Measurements from ENCODE around the gene NDUFAF3.

Gene NDUFAF3

DNA sequence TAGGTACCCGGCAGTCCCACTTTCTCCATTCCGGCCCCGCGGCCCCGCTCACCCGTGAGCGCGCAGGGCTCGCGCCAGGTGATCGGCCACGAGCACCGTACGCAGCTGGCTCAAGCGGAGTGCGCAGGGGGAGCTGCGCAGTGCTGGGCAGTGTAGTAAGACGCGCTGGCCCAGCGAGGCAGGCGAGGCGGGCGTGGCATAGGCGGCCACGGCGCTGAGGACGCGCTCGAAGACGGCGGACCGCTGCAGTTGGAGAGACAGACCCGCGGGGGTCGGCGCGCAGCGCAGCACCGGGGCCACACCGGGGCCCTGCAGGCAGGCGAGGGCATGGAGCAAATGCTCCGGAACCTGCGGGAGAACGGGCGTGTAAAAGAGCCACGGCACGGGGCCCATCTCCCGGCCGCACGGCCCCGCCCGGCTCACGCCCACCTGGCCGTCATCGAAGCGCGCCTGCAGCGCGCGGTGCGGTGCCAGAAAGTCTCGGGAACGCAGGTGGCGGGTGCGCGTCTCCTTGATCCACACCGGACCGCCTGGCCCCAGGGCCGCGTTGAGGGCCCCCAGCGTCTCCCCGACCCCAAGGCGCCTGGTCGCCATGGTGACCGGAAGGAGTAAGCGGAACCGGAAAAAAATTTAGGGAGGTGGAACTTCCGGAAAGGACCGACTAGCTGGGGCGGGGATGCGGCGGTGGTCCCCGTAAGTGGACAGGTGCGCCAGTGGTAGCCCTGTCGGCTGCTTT is 3.8 kb upstream of the NDUFAF3 start, which contains the start of gene DALRD3:
Gene DALRD3 (minus strand): TSS at position 610 of the 736 bp plus-strand sequence. CDS start 16 bp downstream, at position 594.
- in situ Hi-C loops (cut with MboI; ENCODE audit: low sequenced_read_pairs) = no loop called here

DNA sequence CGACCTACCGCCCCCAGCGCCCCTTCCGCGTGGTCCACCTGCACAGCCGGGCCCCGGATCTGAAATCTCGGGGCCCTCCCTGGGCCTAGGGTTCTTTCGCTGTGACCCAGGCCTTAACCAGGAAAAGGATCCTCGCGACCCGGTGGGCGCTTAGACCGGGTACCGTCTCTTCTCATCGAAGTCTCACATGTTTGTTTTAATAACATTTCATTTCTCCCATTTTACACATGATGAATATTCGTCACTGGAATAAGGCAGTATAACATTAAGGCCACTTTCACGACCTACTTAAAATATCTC is 3.3 kb upstream of the NDUFAF3 start:
- in situ Hi-C loops (cut with MboI; ENCODE audit: low sequenced_read_pairs) = no loop called here

DNA sequence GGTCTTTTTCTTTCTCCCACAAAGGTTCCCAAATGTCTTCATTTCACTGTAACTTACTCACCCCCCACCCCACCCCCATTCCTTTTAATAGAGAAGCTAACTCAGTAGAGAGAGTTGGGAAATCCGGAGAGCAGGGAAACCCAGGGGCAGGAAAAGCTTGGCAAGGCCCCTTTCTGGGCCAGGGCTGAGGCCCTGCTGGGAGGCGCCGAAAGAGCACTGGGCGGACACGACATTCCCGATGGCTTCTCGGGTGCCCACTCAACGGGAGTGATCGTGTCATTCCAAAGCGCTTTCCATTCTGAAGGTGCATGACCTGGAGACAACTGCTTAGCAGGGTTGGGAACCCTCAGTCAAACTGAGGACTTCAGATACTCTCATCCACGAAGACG is 2.0 kb upstream of the NDUFAF3 start:
- in situ Hi-C loops (cut with MboI; ENCODE audit: low sequenced_read_pairs) = no loop called here

DNA sequence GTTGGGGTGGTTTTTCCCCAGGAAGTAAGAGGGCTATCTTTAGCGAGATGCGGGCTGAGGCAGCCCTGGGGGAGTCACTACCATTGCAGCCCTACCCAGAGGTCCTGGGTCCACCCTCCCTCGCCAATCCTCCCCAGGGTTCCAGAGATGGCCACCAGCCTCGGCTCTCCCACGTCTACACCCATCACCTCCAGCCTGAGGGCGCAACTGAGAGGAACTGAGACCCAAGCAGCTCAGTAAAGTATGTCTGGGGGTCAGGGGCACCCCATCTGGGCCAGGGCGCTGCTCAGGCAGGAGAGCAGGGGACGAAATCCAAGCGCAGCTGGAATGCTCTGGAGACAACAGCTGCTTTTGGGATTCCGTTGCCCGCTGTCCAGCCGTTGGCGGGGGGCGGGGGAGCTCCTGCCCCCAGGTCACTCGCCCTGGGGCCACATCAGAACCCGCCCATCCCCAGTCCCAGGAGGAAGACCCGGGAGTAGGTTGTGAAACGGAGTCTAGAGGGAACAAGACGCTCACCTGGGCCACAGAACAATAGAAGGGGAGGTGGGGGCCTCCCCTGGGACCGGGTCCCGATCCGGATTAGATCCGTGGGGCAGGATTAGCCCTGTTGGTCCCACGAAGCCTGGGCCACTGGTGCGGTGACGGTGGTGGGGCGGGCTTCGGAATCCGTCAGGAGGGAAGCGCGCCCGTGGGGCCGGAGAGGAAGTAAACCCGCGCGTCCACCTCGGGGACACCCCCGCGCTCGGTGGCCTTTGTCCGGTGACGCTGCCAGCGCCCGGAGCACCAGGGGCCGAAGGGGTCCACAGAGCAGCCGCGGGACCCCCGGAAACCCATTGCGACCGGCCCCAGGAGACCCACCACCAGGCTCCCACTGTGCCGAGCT is 1.4 kb upstream of the NDUFAF3 start:
- in situ Hi-C loops (cut with MboI; ENCODE audit: low sequenced_read_pairs) = no loop called here

DNA sequence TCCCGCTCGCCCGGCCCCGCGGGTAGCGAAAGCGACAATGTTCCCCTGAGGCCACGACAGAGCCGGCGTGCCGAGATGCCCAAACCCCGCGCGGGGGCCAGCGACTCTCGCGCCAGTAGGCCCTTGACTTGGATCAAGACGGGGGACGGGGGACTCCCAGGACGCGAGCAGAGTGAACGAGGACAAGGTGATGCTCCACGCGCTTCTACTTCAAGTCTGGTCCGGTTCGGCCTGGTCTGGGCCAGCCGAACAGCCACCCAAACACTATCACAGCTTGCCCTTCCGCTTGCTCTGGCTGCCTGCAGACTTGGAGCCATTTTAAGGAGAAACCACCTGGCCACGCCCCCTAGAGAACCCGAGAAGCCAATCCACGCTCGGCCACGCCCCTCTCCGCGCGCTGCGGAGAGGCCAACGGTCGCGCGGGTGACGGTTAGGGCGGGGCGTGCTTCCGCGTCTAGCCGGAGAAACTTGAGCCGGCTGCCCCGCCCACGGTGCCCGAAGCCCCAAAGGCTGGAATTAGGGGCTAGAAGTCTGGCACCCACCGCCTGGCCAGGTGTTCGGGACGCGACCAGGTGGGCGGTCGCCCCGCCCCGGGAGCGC is 608 bp upstream of the NDUFAF3 start:
- in situ Hi-C loops (cut with MboI; ENCODE audit: low sequenced_read_pairs) = no loop called here

DNA sequence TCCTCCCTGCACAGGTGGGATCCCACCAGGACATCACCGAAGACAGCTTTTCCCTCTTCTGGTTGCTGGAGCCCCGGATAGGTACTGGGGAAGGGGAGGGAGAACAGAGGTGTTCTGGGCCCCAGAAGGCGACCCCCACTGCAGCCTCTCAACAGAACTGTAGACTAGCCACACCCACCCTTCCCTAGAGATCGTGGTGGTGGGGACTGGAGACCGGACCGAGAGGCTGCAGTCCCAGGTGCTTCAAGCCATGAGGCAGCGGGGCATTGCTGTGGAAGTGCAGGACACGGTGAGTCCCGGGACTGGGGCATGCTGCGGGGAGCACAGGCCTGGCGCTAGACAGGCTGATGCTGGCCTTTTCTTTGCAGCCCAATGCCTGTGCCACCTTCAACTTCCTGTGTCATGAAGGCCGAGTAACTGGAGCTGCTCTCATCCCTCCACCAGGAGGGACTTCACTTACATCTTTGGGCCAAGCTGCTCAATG is 809 bp downstream of the NDUFAF3 start:
- in situ Hi-C loops (cut with MboI; ENCODE audit: low sequenced_read_pairs) = no loop called here

DNA sequence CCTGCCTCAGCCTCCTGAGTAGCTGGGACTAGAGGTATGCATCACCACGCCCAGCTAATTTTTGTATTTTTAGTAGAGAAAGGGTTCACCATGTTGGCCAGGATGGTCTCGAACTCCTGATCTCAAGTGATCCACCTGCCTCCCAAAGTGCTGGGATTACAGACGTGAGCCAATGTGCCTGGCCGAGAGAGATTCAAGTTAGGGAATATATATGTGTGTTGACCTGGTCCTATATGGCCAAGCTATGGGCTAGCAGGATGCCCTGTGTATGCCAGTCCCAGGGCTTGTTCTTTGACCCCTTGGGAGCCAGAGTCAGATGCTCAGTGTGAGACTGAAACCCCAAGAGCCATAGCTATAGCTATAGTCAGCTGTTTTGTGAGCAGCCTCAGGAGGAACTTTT is 1.9 kb downstream of the NDUFAF3 start:
- in situ Hi-C loops (cut with MboI; ENCODE audit: low sequenced_read_pairs) = no loop called here

DNA sequence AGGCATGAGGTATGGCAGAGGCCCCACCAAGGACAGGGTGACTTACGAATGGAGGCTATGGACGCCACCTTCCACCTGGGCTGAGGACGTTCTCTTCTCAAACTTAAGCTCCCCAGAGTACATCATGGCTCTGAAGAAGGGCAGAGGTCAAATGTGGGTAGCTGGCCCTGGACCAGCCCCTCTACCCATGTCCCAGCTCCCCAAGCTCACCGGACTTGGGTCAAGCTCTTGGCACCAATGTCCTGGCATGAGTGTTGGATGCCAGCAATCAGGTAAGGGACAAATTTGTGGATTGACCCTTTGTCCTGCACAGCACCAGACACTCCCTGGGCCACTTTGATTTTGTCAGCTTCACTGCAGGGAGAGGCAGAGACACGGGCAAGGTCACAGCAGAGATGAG is 2.5 kb downstream of the NDUFAF3 start:
- in situ Hi-C loops (cut with MboI; ENCODE audit: low sequenced_read_pairs) = no loop called here

DNA sequence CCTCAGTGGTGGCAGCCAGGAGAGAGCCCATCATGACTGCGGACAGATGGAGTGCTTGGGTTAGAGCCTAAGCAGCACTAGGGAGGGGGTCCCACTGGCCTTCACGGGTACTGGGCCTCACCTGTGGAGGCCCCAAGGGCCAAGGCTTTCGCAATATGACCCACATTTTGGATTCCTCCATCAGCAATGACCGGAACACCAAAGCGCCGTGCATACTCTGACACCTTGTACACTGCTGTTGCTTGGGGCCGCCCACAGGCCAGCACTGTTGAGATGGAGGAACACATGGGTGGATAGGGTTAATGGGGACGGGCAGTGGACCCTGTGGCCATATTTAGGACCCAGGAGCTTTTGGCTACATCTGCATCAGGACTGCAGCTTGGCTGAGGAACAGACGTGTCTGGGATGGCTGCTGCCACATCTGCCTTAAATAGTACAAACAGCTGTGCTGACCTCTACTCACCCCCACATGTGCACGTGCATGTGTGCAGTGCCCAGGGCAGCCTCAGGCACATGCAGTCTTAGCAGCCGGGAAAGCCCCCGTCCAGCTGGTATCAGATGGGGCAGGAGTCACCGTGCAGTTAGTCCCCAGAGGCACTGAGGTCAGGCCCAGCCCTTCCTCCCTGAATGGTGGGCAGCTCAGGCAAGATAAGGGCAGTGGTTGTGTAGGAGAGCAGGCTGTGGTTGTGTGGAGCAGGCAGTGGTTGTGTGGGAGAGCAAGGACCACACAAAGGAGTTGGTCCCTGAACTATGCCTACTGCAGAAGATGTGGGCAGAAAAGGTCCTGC is 3.3 kb downstream of the NDUFAF3 start:
- in situ Hi-C loops (cut with MboI; ENCODE audit: low sequenced_read_pairs) = no loop called here

DNA sequence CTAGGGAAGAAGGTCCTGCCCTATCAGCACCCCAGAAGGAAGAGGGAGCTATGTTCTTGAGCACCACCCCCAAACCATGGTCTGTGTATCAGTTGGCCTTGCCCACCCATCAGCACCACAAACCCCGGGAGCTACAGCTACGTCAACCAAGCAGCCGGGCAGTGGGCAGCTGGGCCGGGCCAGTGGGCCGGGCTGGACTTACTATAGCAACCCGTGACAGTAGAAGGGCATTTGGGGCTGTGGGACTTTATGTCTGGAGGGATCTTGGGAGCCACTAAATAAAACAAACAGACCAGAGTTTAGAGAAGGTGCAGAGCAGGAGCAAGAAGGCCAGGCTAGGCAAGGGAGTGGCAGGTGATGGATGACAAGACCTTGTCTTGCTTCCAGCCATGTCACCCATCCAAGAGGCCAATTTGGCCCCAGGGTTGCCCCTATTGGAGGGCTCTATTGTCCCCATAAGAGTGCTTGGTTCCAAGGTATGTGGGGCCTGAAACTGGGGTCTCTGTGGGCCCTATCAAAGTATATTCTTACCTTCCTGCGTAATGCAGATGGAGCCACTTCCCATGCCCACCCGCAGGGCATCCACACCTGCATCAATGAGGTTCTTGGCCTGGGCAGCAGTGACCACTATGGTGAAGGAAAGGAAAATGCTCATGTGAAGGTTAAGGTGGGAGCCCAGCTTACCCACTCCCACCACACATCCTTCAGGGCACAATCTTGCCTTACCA is 4.0 kb downstream of the NDUFAF3 start:
- in situ Hi-C loops (cut with MboI; ENCODE audit: low sequenced_read_pairs) = no loop called here

DNA sequence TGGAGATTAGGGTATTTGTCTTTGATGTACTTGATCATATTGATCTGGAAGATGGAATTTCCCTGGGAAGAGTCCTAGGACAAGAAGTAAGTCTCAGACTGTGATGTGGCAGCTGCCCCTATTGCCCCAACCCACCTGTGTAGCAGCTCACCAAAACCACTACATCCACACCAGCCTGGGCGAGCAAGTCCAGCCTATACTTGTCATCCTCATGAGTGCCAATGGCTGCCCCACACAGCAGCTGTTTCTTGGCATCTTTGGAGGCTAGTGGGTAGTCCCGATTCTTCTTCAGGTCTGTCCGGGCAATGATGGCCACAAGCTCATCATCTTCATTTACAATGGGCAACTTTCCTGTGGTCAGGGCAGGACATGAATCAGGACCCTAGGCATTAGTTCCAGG is 4.6 kb downstream of the NDUFAF3 start:
- in situ Hi-C loops (cut with MboI; ENCODE audit: low sequenced_read_pairs) = no loop called here

DNA sequence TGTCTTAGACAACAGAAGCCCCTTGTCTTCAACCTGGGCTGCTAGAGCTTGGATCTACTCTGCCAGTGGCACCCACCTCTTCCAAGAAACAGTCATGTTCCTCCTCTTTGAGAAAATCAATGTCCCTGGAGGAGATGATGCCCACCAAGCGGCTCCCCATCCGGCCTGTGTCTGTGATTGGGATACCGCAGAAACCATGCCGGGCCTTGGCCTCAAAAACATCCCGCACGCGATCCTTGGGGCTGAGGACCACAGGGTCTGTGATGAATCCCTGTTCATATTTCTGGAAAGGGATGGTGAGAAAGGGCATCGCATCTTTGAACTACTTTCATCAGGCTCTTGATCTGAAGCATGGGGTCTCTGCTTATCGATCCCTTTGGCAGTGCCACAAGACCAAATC is 5.7 kb downstream of the NDUFAF3 start:
- in situ Hi-C loops (cut with MboI; ENCODE audit: low sequenced_read_pairs) = no loop called here

DNA sequence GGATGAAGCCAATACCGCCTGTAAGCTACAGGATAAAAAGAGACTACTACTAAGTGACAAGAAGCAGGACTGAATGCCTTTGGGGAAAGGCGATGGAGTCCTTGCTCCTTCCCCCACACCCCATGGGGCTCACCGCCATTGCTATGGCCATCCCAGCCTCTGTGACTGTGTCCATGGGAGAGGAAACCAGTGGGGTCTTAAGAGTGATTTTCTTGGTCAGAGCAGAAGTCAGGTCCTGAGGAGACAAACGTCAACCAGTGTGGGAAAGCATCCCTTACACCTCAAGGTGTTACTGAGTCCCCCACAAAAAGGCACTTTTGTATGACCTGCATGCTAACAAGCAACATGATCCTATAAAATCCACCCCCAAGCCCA is 6.4 kb downstream of the NDUFAF3 start:
- in situ Hi-C loops (cut with MboI; ENCODE audit: low sequenced_read_pairs) = no loop called here

DNA sequence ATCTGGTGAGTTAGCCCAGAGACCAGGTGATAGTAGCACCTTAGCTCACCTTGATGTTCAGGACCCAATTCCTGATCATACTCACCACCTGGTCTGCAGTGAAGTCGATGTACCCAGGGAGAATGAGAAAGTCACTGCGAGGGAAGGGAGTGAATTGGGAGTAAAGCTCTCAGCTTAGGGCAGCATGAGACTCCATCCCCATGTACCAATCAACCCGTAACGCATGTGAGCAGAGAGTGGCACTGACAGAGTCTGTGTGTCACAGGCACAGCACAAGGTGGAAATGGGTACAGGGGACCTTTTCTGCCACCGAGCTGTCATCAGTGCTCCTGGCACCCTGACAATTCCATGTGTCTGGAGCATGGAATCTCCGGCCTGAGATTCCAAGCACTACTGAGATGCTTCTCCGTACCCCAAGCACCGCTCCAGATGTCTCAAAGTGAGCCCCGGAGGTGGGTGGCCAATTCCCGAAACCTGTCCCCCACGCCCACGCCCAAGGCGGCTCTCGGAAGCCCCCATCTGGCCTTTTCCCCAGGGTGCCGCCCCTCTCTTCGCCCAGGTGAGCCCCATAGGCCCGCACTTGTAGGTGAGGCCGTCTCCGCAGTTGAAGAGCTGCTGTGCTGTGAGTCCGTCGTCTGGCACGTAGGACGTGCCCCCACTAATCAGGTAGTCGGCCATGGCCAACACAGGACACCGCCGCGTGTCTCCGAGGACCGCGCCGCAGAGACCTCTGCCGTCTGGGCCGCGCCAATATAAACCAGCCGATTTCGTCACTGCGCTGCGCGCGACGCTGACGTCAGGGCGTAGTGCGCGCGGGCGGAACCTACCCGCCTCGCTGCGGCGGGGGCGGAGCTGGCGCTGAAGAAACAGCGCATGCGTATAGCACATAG is 7.0 kb downstream of the NDUFAF3 start, which contains the start of gene IMPDH2:
Gene IMPDH2 (minus strand): TSS at position 726 of the 890 bp plus-strand sequence. CDS start 48 bp downstream, at position 678.
- in situ Hi-C loops (cut with MboI; ENCODE audit: low sequenced_read_pairs) = no loop called here

DNA sequence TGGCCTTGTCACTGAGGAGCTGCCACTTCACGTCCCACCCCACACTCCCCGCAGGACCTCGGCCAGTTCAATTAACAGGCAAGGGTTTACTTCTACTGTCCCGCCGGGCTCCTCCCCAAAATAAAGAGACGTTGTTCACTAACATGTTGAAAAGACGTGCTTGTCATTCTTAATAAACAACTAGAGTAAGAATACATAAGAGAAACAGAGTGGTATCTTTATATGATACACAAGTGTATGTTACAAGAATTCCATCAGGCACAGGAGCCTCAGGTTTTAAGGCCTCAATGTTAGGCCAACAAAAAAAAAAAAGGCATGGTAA is 7.6 kb downstream of the NDUFAF3 start:
- in situ Hi-C loops (cut with MboI; ENCODE audit: low sequenced_read_pairs) = no loop called here

DNA sequence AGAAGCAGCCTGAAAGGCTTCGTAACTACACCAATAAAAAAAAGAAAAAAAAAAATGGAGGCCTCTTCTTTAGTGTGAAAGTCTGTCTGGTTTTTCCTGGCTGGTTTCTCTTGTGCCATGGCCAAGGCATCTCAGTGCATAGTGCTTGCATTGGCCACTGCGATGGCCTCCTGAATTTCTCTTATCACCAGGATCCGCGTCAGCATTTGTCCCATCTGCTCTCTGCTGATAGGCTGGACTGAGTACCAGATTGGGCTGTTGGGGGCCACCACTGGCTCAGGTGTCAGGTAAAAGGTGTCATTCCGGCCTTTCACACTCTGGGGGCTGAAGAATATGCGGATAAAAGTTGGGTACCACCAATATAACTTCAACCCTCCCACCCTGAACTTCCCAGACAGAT is 8.4 kb downstream of the NDUFAF3 start:
- in situ Hi-C loops (cut with MboI; ENCODE audit: low sequenced_read_pairs) = no loop called here

DNA sequence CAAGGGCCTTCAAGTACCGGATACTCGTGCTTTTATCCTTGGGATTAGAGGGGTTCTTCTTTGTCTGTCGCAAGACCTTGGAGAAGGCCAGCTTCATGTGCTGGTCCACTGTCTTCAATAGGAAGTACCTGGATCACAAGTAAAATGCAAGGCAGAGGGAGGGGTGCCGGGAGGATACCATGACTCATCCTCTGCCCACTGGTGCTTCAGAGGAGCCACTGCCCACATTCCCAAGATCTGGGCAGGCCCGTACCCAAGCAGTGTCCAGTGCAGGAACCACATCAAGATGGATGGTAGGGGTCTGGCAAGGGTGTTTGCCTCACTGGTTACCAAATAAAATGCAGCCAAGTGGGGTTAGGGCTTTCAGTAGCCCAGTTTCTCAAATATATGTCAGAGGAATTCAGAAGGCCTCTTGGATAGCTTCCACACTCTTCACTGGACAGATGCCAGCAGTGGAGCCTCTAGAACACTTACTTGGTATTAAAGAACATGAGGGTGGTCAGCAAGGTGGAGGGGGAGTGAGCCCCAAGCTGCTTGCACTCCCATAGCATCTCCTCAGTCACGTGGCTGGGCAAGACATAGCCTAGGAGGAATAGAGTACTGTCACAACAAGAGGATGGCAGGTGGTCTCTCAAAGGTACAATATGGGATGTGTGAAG is 10.9 kb downstream of the NDUFAF3 start:
- in situ Hi-C loops (cut with MboI; ENCODE audit: low sequenced_read_pairs) = no loop called here

DNA sequence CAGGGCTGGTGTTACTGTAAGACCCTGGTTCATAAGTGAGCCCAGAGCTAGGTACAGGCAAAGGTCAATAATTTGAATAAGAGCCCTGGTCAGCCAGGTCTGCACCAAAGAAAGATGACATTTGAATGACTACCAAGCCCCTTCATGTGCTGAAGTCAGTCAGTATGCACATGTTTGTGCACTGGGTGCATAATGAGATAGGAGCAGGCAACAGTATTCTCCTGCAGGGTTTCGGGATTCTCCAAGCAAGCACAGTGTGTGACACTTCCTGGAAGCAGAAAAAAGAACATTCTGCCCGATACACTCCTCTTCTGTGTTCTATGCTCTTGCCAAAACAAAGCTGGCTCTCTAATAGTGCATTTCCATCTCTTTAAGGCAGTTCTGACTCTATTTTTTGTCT is 12.7 kb downstream of the NDUFAF3 start:
- in situ Hi-C loops (cut with MboI; ENCODE audit: low sequenced_read_pairs) = no loop called here

DNA sequence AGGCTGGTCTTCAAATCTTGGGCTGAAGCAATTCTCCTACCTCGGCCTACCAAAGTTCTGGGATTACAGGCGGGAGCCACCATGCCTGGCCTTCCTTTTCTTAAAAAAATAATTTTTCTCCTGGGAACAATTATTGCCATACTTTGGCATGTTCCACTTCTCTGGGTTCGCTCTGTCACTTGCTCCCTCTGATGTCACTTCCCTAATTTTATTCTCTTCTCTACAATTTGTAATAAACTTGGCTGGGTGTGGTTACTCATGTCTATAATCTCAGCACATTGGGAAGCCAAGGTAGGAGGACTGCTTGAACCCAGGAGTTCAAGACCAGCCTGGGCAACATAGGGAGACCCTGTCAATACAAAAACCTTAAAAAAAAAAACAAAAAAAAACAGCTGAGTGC is 13.4 kb downstream of the NDUFAF3 start:
- in situ Hi-C loops (cut with MboI; ENCODE audit: low sequenced_read_pairs) = no loop called here

Measured in HL-60/S4 treated with phorbol 12-myristate 13-acetate at 8.2 ng/mL for 4 days and 3 days (cell line).